MG63 (cell line): Measurements from ENCODE around the gene OR51A2. TPM values are rescaled to one million over a fixed set of nuclear protein-coding genes. Genes with fewer than 3 reads are reported as not detected.

Source experiments
- DNase-seq: peaks from one replicate; pipeline ENCODE4 v3.0.0-alpha.2; 2020
- H3K27me3 ChIP-seq: fragments of 250-450 bp; sonication (Bioruptor Pico); 2 replicates; pipeline ENCODE4 v1.5.1; 2020; ENCODE audit warnings: mild to moderate bottlenecking, moderate library complexity
- H3K36me3 ChIP-seq: fragments of 250-450 bp; sonication (Bioruptor Pico); 2 replicates; pipeline ENCODE4 v1.5.1; 2020; ENCODE audit warnings: mild to moderate bottlenecking, moderate library complexity
- H3K4me3 ChIP-seq: fragments of 250-450 bp; sonication (Bioruptor Pico); 2 replicates; pipeline ENCODE4 v1.5.1; 2020; ENCODE audit warnings: mild to moderate bottlenecking, moderate library complexity
- H3K9me3 ChIP-seq: fragments of 250-450 bp; sonication (Bioruptor Pico); 2 replicates; pipeline ENCODE4 v1.5.1; 2020; ENCODE audit warnings: mild to moderate bottlenecking, moderate library complexity
- total RNA-seq: library from RNA; depleted of rRNA; stranded (reverse); fragments of >200 nt; shearing (Covaris generic); gene quantifications from 2 replicates; pipeline ENCODE4 v1.2.3, GENCODE V29; 2014; ENCODE audit warnings: low replicate concordance; rRNA removed

Gene OR51A2
- total RNA-seq, 1 experiment from 2014 or later, result not detected

GRCh38 chr11:4921796-4922195 lies 33.7 kb downstream of the OR51A2 start:
- Histone ChIP-seq H3K4me3 (no peak overlapping the region), H3K9me3 (no peaks in the 10 kb centered on the region), H3K36me3 (no peaks in the 10 kb centered on the region), H3K27me3 (no peaks in the 10 kb centered on the region)
- DNase-seq, result no peak

GRCh38 chr11:4919250-4919649 lies 36.3 kb downstream of the OR51A2 start, which contains the start of gene OR51G2:
TSS of gene OR51G2 (minus strand) at chr11:4919350. CDS start at chr11:4915663, 3,687 bp downstream.
- H3K4me3 ChIP-seq, result no peak within 1 kb of the TSS
- H3K36me3 ChIP-seq, result no peaks in the 10 kb centered on the region
- DNase-seq, result no peak
- no peaks in the 10 kb centered on the region for H3K9me3 ChIP-seq
- no peaks in the 10 kb centered on the region for H3K27me3 ChIP-seq

DNA sequence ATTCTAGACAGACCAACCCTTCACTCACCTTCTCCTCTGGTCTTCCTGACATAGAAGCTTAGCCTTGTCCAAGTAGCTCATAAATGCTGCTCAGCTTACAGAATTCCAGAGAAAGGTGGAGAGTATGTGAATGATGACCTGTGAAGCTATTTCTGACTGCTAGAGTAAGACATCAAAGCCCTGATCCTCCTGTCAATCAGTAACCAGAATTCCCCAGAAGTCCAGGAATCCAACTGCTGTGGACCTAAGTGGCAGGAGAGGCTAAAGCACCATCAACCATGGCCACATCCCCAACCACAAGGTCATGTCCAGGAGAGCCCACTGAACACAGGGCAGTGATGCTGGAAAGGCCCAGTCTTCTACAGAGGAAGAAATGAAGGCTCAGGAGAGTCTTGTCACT lies 38.9 kb downstream of the OR51A2 start:
- H3K4me3 ChIP-seq, result no peak overlapping the region
- H3K9me3 ChIP-seq, result no peaks in the 10 kb centered on the region
- H3K27me3 ChIP-seq, result no peaks in the 10 kb centered on the region
- H3K36me3 ChIP-seq, result no peaks in the 10 kb centered on the region
- DNase-seq, result no peak

Other genes starting within 250 kb of the OR51A2 start
- not detected in 2 replicates for gene OR51F1, start 185.8 kb downstream of the OR51A2 start, total RNA-seq
- not detected in 2 replicates for gene OR52R1, start 151.3 kb downstream of the OR51A2 start, total RNA-seq
- gene OR51F2, start 134.4 kb downstream of the OR51A2 start, total RNA-seq, result not detected in 2 replicates
- not detected in 2 replicates for gene OR51S1, start 106.5 kb downstream of the OR51A2 start, total RNA-seq
- not detected in 2 replicates for gene OR51T1, start 73.8 kb downstream of the OR51A2 start, total RNA-seq
- not detected in 2 replicates for gene OR51A7, start 51.9 kb downstream of the OR51A2 start, total RNA-seq
- gene OR51G2, start 36.4 kb downstream of the OR51A2 start, total RNA-seq, result not detected in 2 replicates
- gene OR51G1, start 31.4 kb downstream of the OR51A2 start, total RNA-seq, result not detected in 2 replicates
- gene OR51A4, start 8.1 kb downstream of the OR51A2 start, total RNA-seq, result not detected in 2 replicates
- not detected in 2 replicates for gene OR51L1, start 39.1 kb upstream of the OR51A2 start, total RNA-seq
- not detected in 2 replicates for gene OR52J3, start 90.8 kb upstream of the OR51A2 start, total RNA-seq
- gene OR52E2, start 103.9 kb upstream of the OR51A2 start, total RNA-seq, result not detected in 2 replicates
- not detected in 2 replicates for gene OR52E1, start 113.9 kb upstream of the OR51A2 start, total RNA-seq
- not detected in 2 replicates for gene OR52A5, start 182.6 kb upstream of the OR51A2 start, total RNA-seq
- not detected in 2 replicates for gene OR52A1, start 199.0 kb upstream of the OR51A2 start, total RNA-seq
- gene OR51V1, start 245.0 kb upstream of the OR51A2 start, total RNA-seq, result not detected in 2 replicates